GM18498 (cell line): ENCODE data around the gene FTCDNL1.

Experiments
- ATAC-seq: cut with Tn5 transposase; IDR thresholded peaks from one replicate; pipeline ENCODE4 v1.9.1; 2021; ENCODE audit warnings: mild to moderate bottlenecking, moderate library complexity; ENCODE audit not compliant: unreplicated experiment

The FTCDNL1 gene

GRCh38 chr2:199744260-199744659, 106.7 kb downstream of the FTCDNL1 start:
- no peak for ATAC-seq

GRCh38 chr2:199743415-199744120, 107.4 kb downstream of the FTCDNL1 start:
- ATAC-seq: no peak

- no peak for ATAC-seq
Measured at GRCh38 chr2:199742884-199743283, 108.1 kb downstream of the FTCDNL1 start.

GRCh38 chr2:199740111-199740428, 110.9 kb downstream of the FTCDNL1 start:
- ATAC-seq: no peak

GRCh38 chr2:199739413-199740110, 111.4 kb downstream of the FTCDNL1 start:
- peak; percentile 75 for ATAC-seq

GRCh38 chr2:199738727-199739412, 112.1 kb downstream of the FTCDNL1 start:
- ATAC-seq: no peak

GRCh38 chr2:199734651-199735050, 116.3 kb downstream of the FTCDNL1 start:
- no peak for ATAC-seq

- ATAC-seq: no peak
Measured at GRCh38 chr2:199734011-199734410, 117.0 kb downstream of the FTCDNL1 start.

GRCh38 chr2:199727801-199728200, 123.2 kb downstream of the FTCDNL1 start:
- no peak for ATAC-seq

GRCh38 chr2:199727306-199727705, 123.7 kb downstream of the FTCDNL1 start:
- ATAC-seq: no peak

- no peak for ATAC-seq
Measured at GRCh38 chr2:199718074-199718473, 132.9 kb downstream of the FTCDNL1 start.

- no peak for ATAC-seq
Measured at GRCh38 chr2:199717587-199717907, 133.4 kb downstream of the FTCDNL1 start.

- ATAC-seq: no peak
Measured at GRCh38 chr2:199716807-199717586, 134.0 kb downstream of the FTCDNL1 start.

GRCh38 chr2:199713746-199714145, 137.2 kb downstream of the FTCDNL1 start:
- ATAC-seq: no peak

GRCh38 chr2:199710551-199710950, 140.4 kb downstream of the FTCDNL1 start:
- ATAC-seq: no peak
